ENCODE data around the gene KIAA0408. TPM values are rescaled to one million over a fixed set of nuclear protein-coding genes. Genes with fewer than 3 reads are reported as not detected.
A peak's percentile ranks its signal among the peaks of the same experiment; 100 is the strongest.

The KIAA0408 gene
- total RNA-seq (2011; cell fraction: chromatin; rRNA removed; ENCODE audit: low replicate concordance), result not detected in 2 replicates
- not detected in 2 replicates for total RNA-seq (2011; cell fraction: nucleolus; rRNA removed)
- total RNA-seq (2011; cell fraction: nucleoplasm; rRNA removed), result not detected in 2 replicates
- not detected in 2 replicates for total RNA-seq (2014; rRNA removed)
- not detected in 2 replicates for total RNA-seq (2014; rRNA removed; fragmentation: Illumina TruSeq; extraction: Trizol)
- not detected in 2 replicates for total RNA-seq (2015; rRNA removed; fragmentation: Illumina TruSeq; extraction: Trizol)
- total RNA-seq (2021), result 0.11 TPM in 1 of 2 replicates, not detected in the other
- not detected in 2 replicates for polyA plus RNA-seq (2011; rRNA removed)
- not detected in 2 replicates for polyA plus RNA-seq (2011; cell fraction: cytosol; rRNA removed)
- polyA plus RNA-seq (2011; cell fraction: nucleus; rRNA removed), result not detected in 2 replicates
- 0.03 TPM in 1 of 2 replicates, not detected in the other for polyA plus RNA-seq (2012)
- polyA plus RNA-seq (2014; fragmentation: Illumina TruSeq; extraction: Trizol), result not detected in 2 replicates
- polyA plus RNA-seq (2014; fragmentation: Nextera tagmentation; extraction: Ambion mirVana), result not detected
- polyA plus RNA-seq (2014; rRNA removed), result not detected in 2 replicates
- not detected in 2 replicates for polyA minus RNA-seq (2011; rRNA and poly(A)+ RNA removed)
- not detected in 2 replicates for polyA minus RNA-seq (2011; cell fraction: cytosol; rRNA and poly(A)+ RNA removed)
- not detected in 2 replicates for polyA minus RNA-seq (2011; cell fraction: nucleus; rRNA and poly(A)+ RNA removed)
- not detected for Bru-seq, nascent RNA
- BruChase-seq, experiment 1, labeled RNA remaining after a 2-hour chase, result not detected
- BruChase-seq, experiment 2, labeled RNA remaining after a 6-hour chase, result not detected
- long read RNA-seq, experiment 1, result 0 reads
- long read RNA-seq, experiment 2, result 0 reads
- long read RNA-seq, experiment 3, result 0 reads

DNA sequence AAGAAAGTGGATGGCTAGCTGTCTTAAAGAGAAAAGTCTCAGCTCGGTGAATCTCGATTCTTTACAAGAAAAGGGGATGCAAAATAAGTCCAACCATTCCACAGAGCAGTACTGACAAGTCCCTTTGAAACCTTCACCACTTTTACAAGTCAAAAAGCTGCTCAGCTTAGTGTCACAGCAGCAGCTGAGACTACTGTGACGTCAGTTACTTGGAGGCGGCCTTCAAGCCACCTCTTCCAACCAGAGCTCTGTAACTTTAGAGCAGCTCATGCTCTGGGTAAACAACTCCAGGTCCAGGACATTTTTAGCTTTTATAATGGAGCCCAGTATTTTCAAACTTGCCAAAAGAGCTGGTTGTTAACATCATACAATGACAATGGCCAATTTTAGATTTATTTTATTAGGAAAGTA lies at the start of gene KIAA0408:
TSS of gene KIAA0408 (minus strand) at position 159 of the 411 bp plus-strand sequence. CDS start 5,408 bp downstream, outside the sequence.
- Histone ChIP-seq H3K4me1 (replicated peaks in 1 of 2; ENCODE audit: control insufficient read depth in 2 of 2, insufficient read depth in 2 of 2, low read length in 2 of 2) (no peaks in the 10 kb centered on the region), H2AFZ (ENCODE audit: low read depth, low read length) (no peak within 1 kb of the TSS), H3K27ac (ENCODE audit: extremely low read depth, low read depth, low read length) (no peak within 1 kb of the TSS), H3K9me1 (ENCODE audit: control insufficient read depth, insufficient read depth, low read length) (no peaks in the 10 kb centered on the region), H4K20me1 (replicated peaks; ENCODE audit: control insufficient read depth, insufficient read depth, low read length) (no peaks in the 10 kb centered on the region), H3K4me3 (no peak within 1 kb of the TSS), H3K79me2 (ENCODE audit: control insufficient read depth, insufficient read depth, low read length) (no peaks in the 10 kb centered on the region), H3K36me3 (ENCODE audit: control insufficient read depth, insufficient read depth, low read length) (no peaks in the 10 kb centered on the region), H3K4me2 (ENCODE audit: insufficient read depth, low read length) (no peak within 1 kb of the TSS), H3K9me3 (replicated peaks; ENCODE audit: control insufficient read depth, insufficient read depth, low read depth, low read length) (no peaks in the 10 kb centered on the region), H3K9ac (ENCODE audit: insufficient read depth in 1 of 2, low read depth in 2 of 2, low read length in 2 of 2) (no peak within 1 kb of the TSS), H3K27me3 (ENCODE audit: control insufficient read depth in 2 of 2, insufficient read depth in 2 of 2, low read length in 2 of 2) (no peaks in the 10 kb centered on the region)
- FAIRE-seq, result peak; percentile 51
- CTCF ChIA-PET (ENCODE audit: low intra/inter-chr PET ratio), result no interaction called here
- ATAC-seq, result peak; percentile 46; the same call in 2 of the 3 replicates
- DNase-seq (ENCODE audit: extremely low read depth in 1 of 4, low spot score in 3 of 4), result peak in 1 of 4 experiments; percentile 5
- POLR2A ChIA-PET, result no interaction called here
- TF ChIP-seq ATF1 (CRISPR knock-in tag; IDR thresholded peaks at IDR 0.05) (no peak), ATF1 (tag; IDR thresholded peaks at IDR 0.05) (peak; percentile 57; the same call in 1 of the 2 replicates), TEAD4 (IDR thresholded peaks at IDR 0.05; ENCODE audit: low read length) (no peak), TEAD4 (CRISPR knock-in tag; IDR thresholded peaks at IDR 0.05; ENCODE audit: borderline replicate concordance) (no peak), NCOA1 (IDR thresholded peaks at IDR 0.05; ENCODE audit: low read depth) (no peak), ELK3 (CRISPR knock-in tag; IDR thresholded peaks at IDR 0.05) (no peak), MTA2 (IDR thresholded peaks at IDR 0.05; ENCODE audit: low read depth) (no peak)
- TF ChIP-seq, protein P1, sequence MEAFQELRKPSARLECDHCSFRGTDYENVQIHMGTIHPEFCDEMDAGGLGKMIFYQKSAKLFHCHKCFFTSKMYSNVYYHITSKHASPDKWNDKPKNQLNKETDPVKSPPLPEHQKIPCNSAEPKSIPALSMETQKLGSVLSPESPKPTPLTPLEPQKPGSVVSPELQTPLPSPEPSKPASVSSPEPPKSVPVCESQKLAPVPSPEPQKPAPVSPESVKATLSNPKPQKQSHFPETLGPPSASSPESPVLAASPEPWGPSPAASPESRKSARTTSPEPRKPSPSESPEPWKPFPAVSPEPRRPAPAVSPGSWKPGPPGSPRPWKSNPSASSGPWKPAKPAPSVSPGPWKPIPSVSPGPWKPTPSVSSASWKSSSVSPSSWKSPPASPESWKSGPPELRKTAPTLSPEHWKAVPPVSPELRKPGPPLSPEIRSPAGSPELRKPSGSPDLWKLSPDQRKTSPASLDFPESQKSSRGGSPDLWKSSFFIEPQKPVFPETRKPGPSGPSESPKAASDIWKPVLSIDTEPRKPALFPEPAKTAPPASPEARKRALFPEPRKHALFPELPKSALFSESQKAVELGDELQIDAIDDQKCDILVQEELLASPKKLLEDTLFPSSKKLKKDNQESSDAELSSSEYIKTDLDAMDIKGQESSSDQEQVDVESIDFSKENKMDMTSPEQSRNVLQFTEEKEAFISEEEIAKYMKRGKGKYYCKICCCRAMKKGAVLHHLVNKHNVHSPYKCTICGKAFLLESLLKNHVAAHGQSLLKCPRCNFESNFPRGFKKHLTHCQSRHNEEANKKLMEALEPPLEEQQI (IDR thresholded peaks at IDR 0.05), result no peak
- intact Hi-C loops (cut with micrococcal nuclease) (no loop called here), in situ Hi-C loops (cut with MboI) (no loop called here)
- 0% methylated on average over 4 of the region's 4 CpGs for WGBS (ENCODE audit: insufficient coverage, low coverage, missing lambda C conversion rate)
- no TSS peak for BruUV-seq (replicated peaks)
